HEK293 (cell line): ENCODE measurements around the gene SRBD1.

ENCODE experiments used
- CTCF ChIA-PET: fragments of 350-600 bp; formaldehyde crosslinking; extraction: SDS; loops from one replicate; lab custom pipeline; 2021; ENCODE audit warnings: antibody characterized with exemption; lab: Yijun Ruan, JAX
- POLR2A ChIA-PET: fragments of 300-600 bp; formaldehyde crosslinking; extraction: SDS; loops from one replicate; lab custom pipeline; 2020; ENCODE audit warnings: antibody characterized with exemption, inconsistent platforms; lab: Yijun Ruan, JAX
- H3K27ac ChIP-seq: fragments of 200-500 bp; sonication (Bioruptor generic); 2 replicates; pipeline ENCODE4 v1.5.1; 2014; ENCODE audit warnings: low read depth, low read length, control low read depth, inconsistent platforms; ENCODE audit errors: extremely low read depth
- H3K36me3 ChIP-seq, 2 experiments: fragments of 200-500 bp in 1 of 2; sonication (Bioruptor generic) in 1 of 2; 1 replicate in 1 of 2; 2 replicates in 1 of 2; pipeline ENCODE4 v1.5.1; 2014 to 2017; ENCODE audit warnings: inconsistent platforms in 2 of 2, low read length in 2 of 2; ENCODE audit not compliant: control insufficient read depth in 2 of 2, insufficient read depth in 1 of 2
- H3K4me1 ChIP-seq: fragments of 200-500 bp; sonication (Bioruptor generic); 2 replicates; pipeline ENCODE4 v1.5.1; 2014; ENCODE audit warnings: mild to moderate bottlenecking, low read length, inconsistent platforms; ENCODE audit not compliant: control insufficient read depth, insufficient read depth
- H3K4me3 ChIP-seq: 2 replicates; pipeline ENCODE4 v1.5.1; 2011; ENCODE audit warnings: low read depth, mild to moderate bottlenecking, control low read depth, low read length, moderate library complexity
- H3K9me3 ChIP-seq: fragments of 200-500 bp; sonication (Bioruptor generic); 2 replicates; pipeline ENCODE4 v1.5.1; 2014; ENCODE audit warnings: low read depth, low read length, inconsistent platforms; ENCODE audit not compliant: control insufficient read depth, insufficient read depth
- ATF2 ChIP-seq: fragments of 450-650 bp; formaldehyde crosslinking; IDR thresholded peaks from 2 replicates; pipeline ENCODE4 v1.5.1; 2016; ENCODE audit warnings: missing biosample characterization, missing genetic modification characterization, low read depth
- EGR2 ChIP-seq: fragments of 450-650 bp; formaldehyde crosslinking; IDR thresholded peaks from 2 replicates; pipeline ENCODE4 v1.5.1; 2016; ENCODE audit warnings: low read depth, missing biosample characterization, missing genetic modification characterization
- HOXA7 ChIP-seq: sonication (generic); formaldehyde crosslinking; IDR thresholded peaks from 2 replicates; pipeline ENCODE4 v1.8.1; 2022; ENCODE audit warnings: missing genetic modification reagents, borderline replicate concordance
- INSM2 ChIP-seq: fragments of 450-650 bp; formaldehyde crosslinking; IDR thresholded peaks from 2 replicates; pipeline ENCODE4 v1.5.1; 2016; ENCODE audit warnings: missing biosample characterization, missing genetic modification characterization
- KLF1 ChIP-seq: fragments of 450-650 bp; formaldehyde crosslinking; IDR thresholded peaks from 2 replicates; pipeline ENCODE4 v1.5.1; 2016; ENCODE audit warnings: missing biosample characterization, missing genetic modification characterization
- KLF7 ChIP-seq: fragments of 450-650 bp; formaldehyde crosslinking; IDR thresholded peaks from 2 replicates; pipeline ENCODE4 v1.5.1; 2016; ENCODE audit warnings: missing biosample characterization, missing genetic modification characterization, borderline replicate concordance
- KLF8 ChIP-seq: fragments of 450-650 bp; formaldehyde crosslinking; IDR thresholded peaks from 2 replicates; pipeline ENCODE4 v1.5.1; 2016; ENCODE audit warnings: missing biosample characterization, missing genetic modification characterization
- REST ChIP-seq: fragments of 450-650 bp; formaldehyde crosslinking; IDR thresholded peaks from 2 replicates; pipeline ENCODE4 v1.5.1; 2016; ENCODE audit warnings: missing biosample characterization, missing genetic modification characterization
- ZBTB7A ChIP-seq: fragments of 450-650 bp; formaldehyde crosslinking; IDR thresholded peaks from 2 replicates; pipeline ENCODE4 v1.5.1; 2016; ENCODE audit warnings: low read depth, missing biosample characterization, missing genetic modification characterization
- ZNF114 ChIP-seq: fragments of 450-650 bp; formaldehyde crosslinking; IDR thresholded peaks from 2 replicates; pipeline ENCODE4 v1.5.0; 2017; ENCODE audit warnings: missing biosample characterization, missing genetic modification characterization
- ZNF133 ChIP-seq: fragments of 450-650 bp; formaldehyde crosslinking; IDR thresholded peaks from 2 replicates; pipeline ENCODE4 v1.5.1; 2016; ENCODE audit warnings: missing biosample characterization, missing genetic modification characterization
- ZNF16 ChIP-seq: fragments of 450-650 bp; formaldehyde crosslinking; IDR thresholded peaks from 2 replicates; pipeline ENCODE4 v1.5.1; 2016; ENCODE audit warnings: low read depth, missing biosample characterization, missing genetic modification characterization
- ZNF266 ChIP-seq: fragments of 450-650 bp; formaldehyde crosslinking; IDR thresholded peaks from 2 replicates; pipeline ENCODE4 v1.5.1; 2016; ENCODE audit warnings: missing biosample characterization, missing genetic modification characterization, low read depth
- ZNF280D ChIP-seq: fragments of 450-650 bp; formaldehyde crosslinking; IDR thresholded peaks from 2 replicates; pipeline ENCODE4 v1.5.1; 2016; ENCODE audit warnings: missing biosample characterization, missing genetic modification characterization
- ZNF366 ChIP-seq: fragments of 450-650 bp; formaldehyde crosslinking; conservative IDR thresholded peaks from 2 replicates; pipeline ENCODE4 v1.5.1; 2016; ENCODE audit warnings: missing biosample characterization, missing genetic modification characterization
- ZNF391 ChIP-seq: fragments of 450-650 bp; formaldehyde crosslinking; IDR thresholded peaks from 2 replicates; pipeline ENCODE4 v1.5.1; 2016; ENCODE audit warnings: low read depth, missing biosample characterization, missing genetic modification characterization, borderline replicate concordance
- ZNF530 ChIP-seq: fragments of 450-650 bp; formaldehyde crosslinking; IDR thresholded peaks from 2 replicates; pipeline ENCODE4 v1.5.1; 2016; ENCODE audit warnings: low read depth, missing biosample characterization, missing genetic modification characterization
- ZNF548 ChIP-seq: fragments of 450-650 bp; formaldehyde crosslinking; IDR thresholded peaks from 2 replicates; pipeline ENCODE4 v1.5.1; 2016; ENCODE audit warnings: missing biosample characterization, missing genetic modification characterization
- ZNF549 ChIP-seq: fragments of 450-650 bp; IDR thresholded peaks from 2 replicates; pipeline ENCODE4 v1.5.1; 2018; ENCODE audit warnings: missing biosample characterization, missing genetic modification characterization, mild to moderate bottlenecking, inconsistent platforms, moderate library complexity
- ZNF626 ChIP-seq: fragments of 450-650 bp; sonication (Bioruptor Pico); formaldehyde crosslinking; IDR thresholded peaks from 2 replicates; pipeline ENCODE4 v1.5.1; 2018; ENCODE audit warnings: missing biosample characterization, missing genetic modification characterization, inconsistent platforms
- ZNF645 ChIP-seq: fragments of 450-650 bp; formaldehyde crosslinking; IDR thresholded peaks from 2 replicates; pipeline ENCODE4; 2016; ENCODE audit warnings: missing biosample characterization, missing genetic modification characterization
- ZNF747 ChIP-seq: fragments of 450-650 bp; formaldehyde crosslinking; IDR thresholded peaks from 2 replicates; pipeline ENCODE4 v1.5.1; 2016; ENCODE audit warnings: missing biosample characterization, missing genetic modification characterization
- ZNF791 ChIP-seq: fragments of 450-650 bp; formaldehyde crosslinking; IDR thresholded peaks from 2 replicates; pipeline ENCODE4 v1.5.1; 2016; ENCODE audit warnings: missing biosample characterization, missing genetic modification characterization
- ZNF830 ChIP-seq: fragments of 450-650 bp; IDR thresholded peaks from 2 replicates; pipeline ENCODE4 v1.5.0; 2018; ENCODE audit warnings: missing biosample characterization, missing genetic modification characterization, low read depth, mild to moderate bottlenecking, moderate library complexity

Gene SRBD1

GRCh38 chr2:45368792-45369191, 242.3 kb downstream of the SRBD1 start (continued):
- no peak for TF ChIP-seq ZBTB7A (tag by site-specific recombination)
- no peak for TF ChIP-seq ZNF747
- no peak for TF ChIP-seq ZNF266 (tag by site-specific recombination)
- TF ChIP-seq ZNF626 = no peak

GRCh38 chr2:45361666-45362065, 249.4 kb downstream of the SRBD1 start:
- POLR2A ChIA-PET = no interaction called here
- no peaks in the 10 kb centered on the region for H3K4me1 ChIP-seq
- H3K9me3 ChIP-seq = no peaks in the 10 kb centered on the region
- H3K4me3 ChIP-seq = no peak overlapping the region
- no peak overlapping the region for H3K27ac ChIP-seq
- no peak for TF ChIP-seq HOXA7 (CRISPR knock-in tag)
- no peak for TF ChIP-seq ZNF548 (tag by site-specific recombination)
- no peak for TF ChIP-seq KLF8 (tag by site-specific recombination)
- TF ChIP-seq KLF7 (tag by site-specific recombination) = no peak
- no peak for TF ChIP-seq EGR2 (tag by site-specific recombination)
- peak; percentile 57 for TF ChIP-seq ZNF366 (tag by site-specific recombination)
- TF ChIP-seq INSM2 (tag by site-specific recombination) = no peak
- TF ChIP-seq ZNF549 (tag by site-specific recombination) = no peak
- TF ChIP-seq, all 188 proteins: peak for 1
- H3K36me3 ChIP-seq = no peaks in the 10 kb centered on the region
- CTCF ChIA-PET = no interaction called here

- CTCF ChIA-PET = no interaction called here
- POLR2A ChIA-PET = no interaction called here
- TF ChIP-seq ZNF645 (tag by site-specific recombination) (no peak), ZNF133 (tag by site-specific recombination) (no peak), ATF2 (tag by site-specific recombination) (no peak), ZNF16 (tag by site-specific recombination) (no peak), ZNF747 (no peak), KLF1 (tag by site-specific recombination) (no peak), ZNF280D (tag by site-specific recombination) (no peak), ZNF114 (tag by site-specific recombination) (no peak), ZNF791 (tag by site-specific recombination) (no peak), REST (tag by site-specific recombination) (no peak), ZNF530 (tag by site-specific recombination) (no peak), ZNF830 (no peak), ZNF391 (tag by site-specific recombination) (no peak)
These were observed 256.3 kb downstream of the SRBD1 start for GRCh38 chr2:45354776-45355175.

More at GRCh38 chr2:45354776-45355175, 256.3 kb downstream of the SRBD1 start:
- H3K27ac ChIP-seq = no peak overlapping the region
- no peak overlapping the region for H3K4me3 ChIP-seq
- H3K36me3 ChIP-seq = no peaks in the 10 kb centered on the region
- H3K9me3 ChIP-seq = no peaks in the 10 kb centered on the region
- no peaks in the 10 kb centered on the region for H3K4me1 ChIP-seq
